Measurements from ENCODE around the gene DCLK2. TPM values are rescaled to one million over a fixed set of nuclear protein-coding genes. Genes with fewer than 3 reads are reported as not detected.

The DCLK2 gene
- total RNA-seq, 2 experiments from 2014 or later = not detected

GRCh38 chr4:150155391-150155790 is 77.1 kb downstream of the DCLK2 start:
- Histone ChIP-seq H3K36me3 (ENCODE audit: insufficient read depth, low read length) (no peaks in the 10 kb centered on the region), H3K9me3 (ENCODE audit: low read length) (no peaks in the 10 kb centered on the region), H3K4me2 (ENCODE audit: low read length) (no peak overlapping the region), H3K27ac (ENCODE audit: low read depth, low read length, poor library complexity, severe bottlenecking) (no peak overlapping the region), H2AFZ (ENCODE audit: low read length) (no peak overlapping the region), H3K4me3 (ENCODE audit: low read depth, low read length, poor library complexity, severe bottlenecking) (no peak overlapping the region), H4K20me1 (ENCODE audit: insufficient read depth, low read length) (no peaks in the 10 kb centered on the region), H3K79me2 (ENCODE audit: insufficient read depth, low read depth, low read length) (no peaks in the 10 kb centered on the region), H3K9me2 (ENCODE audit: insufficient read depth, low read length) (no peaks in the 10 kb centered on the region), H3K4me1 (ENCODE audit: insufficient read depth, low read length, poor library complexity, severe bottlenecking) (no peaks in the 10 kb centered on the region)
- CTCF ChIA-PET (ENCODE audit: unreplicated experiment) = no interaction called here
- intact Hi-C loops (cut with micrococcal nuclease; ENCODE audit: unreplicated experiment) = no loop called here
- TF ChIP-seq EZH2phosphoT487 (IDR thresholded peaks at IDR 0.05; ENCODE audit: borderline replicate concordance, low read depth, low read length) = no peak
- no peak for TF ChIP-seq CTCF (conservative IDR thresholded peaks at IDR 0.05; ENCODE audit: low read length)
- no TSS peak for BruUV-seq (replicated peaks)
- DNase-seq (ENCODE audit: low spot score) = no peak
- POLR2A ChIA-PET = interaction anchor here (0.9 to 1.3 kb wide), 2 partner anchors 10 to 529 kb away, joined by 3 to 4 read pairs; no protein-coding TSS in a partner anchor

GRCh38 chr4:150156543-150156942 is 78.3 kb downstream of the DCLK2 start:
- H3K9me2 ChIP-seq (ENCODE audit: insufficient read depth, low read length) = no peaks in the 10 kb centered on the region
- no peak for DNase-seq (ENCODE audit: low spot score)
- H3K4me3 ChIP-seq (ENCODE audit: low read depth, low read length, poor library complexity, severe bottlenecking) = no peak overlapping the region
- no peaks in the 10 kb centered on the region for H3K4me1 ChIP-seq (ENCODE audit: insufficient read depth, low read length, poor library complexity, severe bottlenecking)
- intact Hi-C loops (cut with micrococcal nuclease; ENCODE audit: unreplicated experiment) = no loop called here
- H2AFZ ChIP-seq (ENCODE audit: low read length) = no peak overlapping the region
- ChIA-PET POLR2A (no interaction called here), CTCF (ENCODE audit: unreplicated experiment) (no interaction called here)
- TF ChIP-seq CTCF (conservative IDR thresholded peaks at IDR 0.05; ENCODE audit: low read length) (no peak), EZH2phosphoT487 (IDR thresholded peaks at IDR 0.05; ENCODE audit: borderline replicate concordance, low read depth, low read length) (no peak)
- no peaks in the 10 kb centered on the region for H3K36me3 ChIP-seq (ENCODE audit: insufficient read depth, low read length)
- no peaks in the 10 kb centered on the region for H3K79me2 ChIP-seq (ENCODE audit: insufficient read depth, low read depth, low read length)
- BruUV-seq (replicated peaks) = no TSS peak
- H4K20me1 ChIP-seq (ENCODE audit: insufficient read depth, low read length) = no peaks in the 10 kb centered on the region
- H3K27ac ChIP-seq (ENCODE audit: low read depth, low read length, poor library complexity, severe bottlenecking) = no peak overlapping the region
- H3K4me2 ChIP-seq (ENCODE audit: low read length) = no peak overlapping the region
- no peaks in the 10 kb centered on the region for H3K9me3 ChIP-seq (ENCODE audit: low read length)

GRCh38 chr4:150158041-150158440 is 79.8 kb downstream of the DCLK2 start:
- POLR2A ChIA-PET = interaction anchor here (0.6 kb wide), 1 partner anchor 89 kb away, joined by 3 read pairs; no protein-coding TSS in a partner anchor

More at GRCh38 chr4:150158041-150158440, 79.8 kb downstream of the DCLK2 start:
- CTCF ChIA-PET (ENCODE audit: unreplicated experiment) = no interaction called here
- intact Hi-C loops (cut with micrococcal nuclease; ENCODE audit: unreplicated experiment) = no loop called here
- H3K79me2 ChIP-seq (ENCODE audit: insufficient read depth, low read depth, low read length) = no peaks in the 10 kb centered on the region
- H3K36me3 ChIP-seq (ENCODE audit: insufficient read depth, low read length) = no peaks in the 10 kb centered on the region
- no peaks in the 10 kb centered on the region for H4K20me1 ChIP-seq (ENCODE audit: insufficient read depth, low read length)
- H3K9me2 ChIP-seq (ENCODE audit: insufficient read depth, low read length) = no peaks in the 10 kb centered on the region
- no peak overlapping the region for H2AFZ ChIP-seq (ENCODE audit: low read length)
- no peaks in the 10 kb centered on the region for H3K4me1 ChIP-seq (ENCODE audit: insufficient read depth, low read length, poor library complexity, severe bottlenecking)
- no peak overlapping the region for H3K4me2 ChIP-seq (ENCODE audit: low read length)
- no peak overlapping the region for H3K4me3 ChIP-seq (ENCODE audit: low read depth, low read length, poor library complexity, severe bottlenecking)
- no peaks in the 10 kb centered on the region for H3K9me3 ChIP-seq (ENCODE audit: low read length)
- no peak overlapping the region for H3K27ac ChIP-seq (ENCODE audit: low read depth, low read length, poor library complexity, severe bottlenecking)
- DNase-seq (ENCODE audit: low spot score) = no peak
- no peak for TF ChIP-seq EZH2phosphoT487 (IDR thresholded peaks at IDR 0.05; ENCODE audit: borderline replicate concordance, low read depth, low read length)
- no peak for TF ChIP-seq CTCF (conservative IDR thresholded peaks at IDR 0.05; ENCODE audit: low read length)
- no TSS peak for BruUV-seq (replicated peaks)

Data from OCI-LY7 (cell line).